Stimulated activated CD4-positive, alpha-beta T cell treated with anti-CD3 and anti-CD28 coated beads, Interleukin-1b, Interleukin-23, amount 100 ng/mL, for 4 hours (primary cell): ENCODE results near the gene POGLUT3.

Experiments used
- DNase-seq, 2 donors: peaks; one replicate each; pipeline ENCODE4 v3.0.0-alpha.2; 2020; ENCODE audit warnings: low read depth in 2 of 2

The POGLUT3 gene, protein sequence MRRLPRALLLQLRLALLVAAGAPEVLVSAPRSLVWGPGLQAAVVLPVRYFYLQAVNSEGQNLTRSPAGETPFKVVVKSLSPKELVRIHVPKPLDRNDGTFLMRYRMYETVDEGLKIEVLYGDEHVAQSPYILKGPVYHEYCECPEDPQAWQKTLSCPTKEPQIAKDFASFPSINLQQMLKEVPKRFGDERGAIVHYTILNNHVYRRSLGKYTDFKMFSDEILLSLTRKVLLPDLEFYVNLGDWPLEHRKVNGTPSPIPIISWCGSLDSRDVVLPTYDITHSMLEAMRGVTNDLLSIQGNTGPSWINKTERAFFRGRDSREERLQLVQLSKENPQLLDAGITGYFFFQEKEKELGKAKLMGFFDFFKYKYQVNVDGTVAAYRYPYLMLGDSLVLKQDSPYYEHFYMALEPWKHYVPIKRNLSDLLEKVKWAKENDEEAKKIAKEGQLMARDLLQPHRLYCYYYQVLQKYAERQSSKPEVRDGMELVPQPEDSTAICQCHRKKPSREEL

DNA sequence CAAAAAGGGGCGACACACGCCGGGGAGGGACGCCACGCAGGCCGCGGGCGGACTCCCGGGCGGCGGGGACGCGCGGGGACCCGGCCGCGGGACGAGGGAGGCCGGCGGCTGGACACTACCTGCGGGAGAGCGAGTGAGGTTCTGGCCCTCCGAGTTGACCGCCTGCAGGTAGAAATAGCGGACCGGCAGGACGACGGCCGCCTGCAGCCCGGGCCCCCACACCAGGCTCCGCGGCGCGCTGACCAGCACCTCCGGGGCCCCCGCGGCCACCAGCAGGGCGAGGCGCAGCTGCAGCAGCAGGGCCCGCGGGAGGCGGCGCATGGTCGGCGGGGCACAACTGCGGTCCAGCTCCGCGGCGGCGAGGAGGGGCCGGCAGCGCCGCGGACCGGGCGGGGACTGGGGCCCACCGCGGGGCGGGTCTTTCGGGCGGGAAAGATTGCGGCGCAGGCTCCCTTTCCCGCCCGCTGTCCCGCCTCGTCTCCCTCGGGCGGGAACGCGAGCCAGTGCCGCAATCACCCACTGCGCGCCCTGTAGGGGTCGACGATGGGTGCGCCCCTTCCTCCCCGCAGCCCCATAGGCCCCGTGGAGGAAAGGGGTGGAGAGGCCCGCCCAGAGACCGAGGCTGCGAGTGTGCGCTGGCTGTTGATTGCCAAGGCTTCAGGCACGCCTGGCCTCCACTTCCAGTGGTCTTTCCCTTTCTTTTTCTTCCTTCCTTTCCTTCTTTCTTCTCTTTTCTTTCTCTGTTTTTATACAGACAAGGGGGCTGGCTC is at the start of gene POGLUT3:
TSS of gene POGLUT3 (minus strand) at position 339 of the 770 bp plus-strand sequence. CDS start at position 321, 18 bp downstream.
- DNase-seq, result peak; percentile 15 to 28

DNA sequence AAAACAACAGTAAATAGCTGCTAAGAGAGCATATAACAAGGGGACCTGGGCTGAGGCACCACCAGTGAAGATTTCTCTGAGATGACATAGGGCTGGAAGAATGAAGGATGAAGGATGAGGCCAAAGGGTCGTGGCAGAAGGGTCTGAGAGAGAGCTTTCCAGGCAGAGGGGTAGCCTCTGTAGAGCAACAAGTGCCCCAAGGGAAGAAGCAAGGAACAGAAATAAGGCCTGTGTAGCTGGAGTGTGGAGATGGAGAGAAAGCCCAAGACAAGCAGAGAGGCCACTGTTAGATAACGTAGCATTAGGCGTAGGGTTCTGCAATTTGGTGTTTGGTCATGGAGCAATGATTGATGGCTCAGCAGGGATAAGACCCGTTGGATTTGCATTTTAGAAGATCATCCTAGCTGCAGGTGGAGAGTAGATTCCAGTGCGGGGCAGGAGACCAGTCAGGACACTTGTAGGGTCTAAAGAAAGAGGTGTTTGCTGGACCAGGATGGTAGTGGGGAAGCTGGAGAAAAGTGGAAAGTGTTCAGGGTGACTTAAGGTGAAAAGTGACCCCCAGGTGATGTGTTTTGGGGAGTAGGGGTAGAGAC is 47.8 kb upstream of the POGLUT3 start:
- no peak for DNase-seq

DNA sequence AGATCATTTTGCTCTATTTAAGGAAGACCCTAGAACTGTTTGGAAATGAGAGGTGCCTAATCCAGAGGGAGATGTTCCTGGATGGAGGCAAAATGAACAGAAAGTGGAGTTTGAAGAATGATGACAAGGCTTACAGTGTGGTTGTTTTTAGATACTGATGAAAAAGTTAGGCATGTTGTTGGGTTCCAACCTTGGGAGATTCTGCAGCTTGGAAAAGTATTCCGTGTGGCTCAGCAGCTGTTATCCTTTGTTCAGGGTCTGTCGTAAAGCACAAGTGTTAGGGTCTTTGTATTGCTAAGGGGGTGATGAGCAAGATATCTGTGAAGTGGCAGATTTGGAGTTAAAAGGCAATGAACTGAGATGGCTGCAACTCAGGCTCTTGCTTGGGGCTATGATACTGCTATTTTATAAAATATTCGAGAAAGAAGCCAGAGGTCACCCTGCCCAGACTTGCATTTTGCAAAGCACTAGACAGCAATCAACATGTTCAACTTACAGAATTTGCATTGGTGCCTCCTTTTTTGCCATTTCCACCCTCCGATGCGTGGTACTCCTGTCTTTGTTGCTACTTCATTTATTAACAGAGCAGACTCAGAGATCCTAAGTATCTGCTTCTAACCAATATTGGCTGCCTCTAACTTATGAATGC is 45.3 kb upstream of the POGLUT3 start:
- DNase-seq, result no peak

DNA sequence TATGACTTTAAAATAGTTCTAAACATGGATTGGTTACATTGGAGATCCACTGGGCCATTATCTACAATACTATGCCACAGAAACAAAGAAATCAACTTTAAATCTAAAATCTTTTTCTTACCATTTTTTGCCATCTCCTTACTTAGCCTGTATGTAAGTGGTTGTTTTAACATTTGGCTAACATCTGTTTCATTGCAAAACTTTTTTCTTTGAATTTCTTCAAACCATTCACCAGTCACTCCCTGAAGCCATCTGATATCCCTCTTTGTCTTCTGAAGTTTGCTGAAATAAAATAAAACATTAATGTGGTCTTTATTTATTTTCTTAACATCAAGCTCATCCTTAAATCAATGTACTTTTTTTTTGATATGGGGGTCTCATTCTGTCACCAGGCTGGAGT is 43.3 kb upstream of the POGLUT3 start:
- no peak for DNase-seq

DNA sequence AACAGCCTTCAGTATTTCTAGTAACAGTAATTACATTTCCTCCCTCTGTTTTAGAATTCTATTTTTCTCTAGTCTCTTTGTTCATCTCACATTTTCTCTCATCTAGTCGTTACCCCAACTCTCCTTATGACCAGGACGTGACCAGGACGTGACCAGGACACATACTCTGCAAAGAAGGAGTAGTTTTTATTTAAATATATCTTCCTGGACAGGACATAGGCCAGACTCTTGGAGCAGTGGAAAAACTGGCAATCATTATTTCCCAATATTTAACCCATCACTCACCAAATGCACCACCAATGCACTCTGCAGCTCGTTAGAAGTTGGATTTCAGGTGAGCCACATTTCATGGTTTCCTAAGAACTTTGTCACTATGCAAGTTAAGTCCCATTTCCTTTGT is 40.3 kb upstream of the POGLUT3 start:
- no peak for DNase-seq

DNA sequence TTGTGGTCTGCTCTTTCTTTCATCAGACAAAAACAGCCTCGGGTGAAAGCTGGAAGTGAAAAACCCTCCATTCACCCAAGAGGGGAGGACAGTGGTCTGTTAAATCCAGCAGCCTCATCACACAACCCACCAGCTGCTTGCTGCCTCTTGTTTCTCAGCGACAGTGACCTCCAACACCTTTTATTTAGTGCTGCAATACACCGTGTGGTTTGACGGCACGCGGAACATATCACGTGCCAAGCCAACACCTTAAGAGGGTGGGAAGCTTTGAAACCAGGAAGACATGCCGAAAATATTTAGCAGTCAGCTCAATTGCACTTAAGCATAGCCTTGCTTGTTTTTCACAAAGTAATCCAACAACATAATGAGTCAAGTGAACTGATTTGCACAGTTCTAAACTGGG is 39.8 kb upstream of the POGLUT3 start:
- DNase-seq, result no peak

DNA sequence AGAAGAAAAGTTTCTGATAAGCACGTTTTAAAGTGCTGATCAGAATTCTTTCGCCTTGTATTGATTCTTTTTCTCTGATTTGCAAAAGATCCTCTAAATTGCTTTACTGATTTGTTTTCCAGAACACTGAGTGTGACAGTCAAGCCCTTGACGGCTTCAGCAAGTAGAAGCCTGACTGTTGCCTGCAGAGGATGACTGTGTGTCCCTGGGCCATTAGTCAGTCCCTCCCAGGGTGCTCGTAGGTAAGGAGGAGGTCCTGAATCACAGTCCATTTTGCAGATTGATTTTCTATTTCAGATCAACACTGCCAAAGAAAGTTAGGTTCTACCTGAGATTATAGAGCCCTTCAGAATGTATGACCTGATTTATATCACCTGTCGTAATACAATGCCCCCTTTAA is 38.6 kb upstream of the POGLUT3 start:
- no peak for DNase-seq

DNA sequence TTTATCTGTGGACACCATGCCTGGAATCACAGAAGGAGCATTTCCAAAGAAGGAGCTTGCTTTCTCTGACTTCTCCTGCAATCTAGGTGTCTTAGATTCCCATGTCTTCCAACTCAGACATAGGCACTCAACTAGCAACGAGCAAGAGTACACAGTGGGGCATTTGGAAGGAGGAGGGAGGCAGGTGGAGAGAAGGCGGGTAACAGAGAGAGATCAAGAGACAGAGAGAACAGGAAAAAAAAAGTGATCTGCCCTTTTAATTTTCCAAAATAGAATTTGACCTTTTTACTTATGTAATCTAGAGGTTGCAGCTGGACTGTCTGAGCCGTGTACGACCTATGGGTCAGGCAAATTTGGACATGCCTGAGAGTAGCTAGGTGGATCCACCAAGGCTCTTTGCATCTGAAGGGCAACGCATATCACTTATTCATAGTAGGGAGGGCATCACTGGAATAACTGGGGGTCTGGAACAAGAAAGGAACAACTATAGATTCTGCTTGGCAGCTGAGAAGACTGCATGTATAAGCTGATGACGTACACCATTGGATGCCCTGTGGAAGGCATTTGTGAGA is 37.3 kb upstream of the POGLUT3 start:
- DNase-seq, result no peak

DNA sequence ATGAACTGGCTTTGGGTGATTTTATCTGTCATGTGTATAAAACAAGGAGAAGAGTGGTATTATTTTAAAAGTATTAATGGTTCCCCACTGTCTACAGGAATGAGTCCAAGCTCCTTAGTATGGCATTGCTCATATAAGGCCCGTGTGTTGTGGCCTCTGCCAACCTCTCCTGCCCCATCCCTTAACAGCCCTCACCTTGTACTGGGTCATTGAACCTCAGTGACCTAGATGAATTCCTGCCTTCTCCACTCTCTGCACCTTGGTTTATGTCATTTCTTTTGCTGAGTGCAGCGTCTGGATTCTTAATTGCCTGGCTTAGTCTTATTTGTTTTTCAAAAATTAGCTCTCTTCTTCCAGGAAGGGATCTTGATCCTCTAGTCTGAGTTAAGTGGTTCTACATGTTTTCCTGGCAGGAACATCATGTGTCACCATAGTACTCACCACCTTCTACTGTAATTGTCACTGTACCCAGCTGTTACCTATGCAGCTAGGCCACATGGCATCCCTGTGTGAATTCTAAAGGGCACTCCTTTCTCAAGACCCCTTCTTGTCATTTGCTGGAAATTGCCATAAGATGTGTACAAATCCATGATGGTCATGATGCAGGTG is 36.2 kb upstream of the POGLUT3 start:
- DNase-seq, result no peak

DNA sequence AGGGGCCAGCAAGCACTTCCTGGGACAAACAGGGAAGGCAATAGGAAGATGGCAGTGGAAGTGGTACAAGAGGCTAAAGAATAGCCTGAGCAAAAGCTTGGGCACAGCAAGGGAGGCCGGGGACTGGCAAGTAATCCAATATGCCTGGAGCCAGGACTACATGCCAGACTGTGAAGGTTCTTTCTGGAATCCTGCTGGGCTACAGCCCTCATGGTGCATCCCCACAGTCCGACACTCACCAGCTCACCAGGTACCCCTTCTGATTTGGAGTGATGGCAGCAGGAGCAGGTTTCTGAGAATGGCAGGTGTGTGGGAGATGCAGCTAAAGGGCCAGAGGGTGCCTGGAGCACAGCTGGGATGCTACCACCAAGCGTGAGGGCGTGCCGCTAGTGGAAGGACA is 32.2 kb upstream of the POGLUT3 start:
- DNase-seq, result no peak

DNA sequence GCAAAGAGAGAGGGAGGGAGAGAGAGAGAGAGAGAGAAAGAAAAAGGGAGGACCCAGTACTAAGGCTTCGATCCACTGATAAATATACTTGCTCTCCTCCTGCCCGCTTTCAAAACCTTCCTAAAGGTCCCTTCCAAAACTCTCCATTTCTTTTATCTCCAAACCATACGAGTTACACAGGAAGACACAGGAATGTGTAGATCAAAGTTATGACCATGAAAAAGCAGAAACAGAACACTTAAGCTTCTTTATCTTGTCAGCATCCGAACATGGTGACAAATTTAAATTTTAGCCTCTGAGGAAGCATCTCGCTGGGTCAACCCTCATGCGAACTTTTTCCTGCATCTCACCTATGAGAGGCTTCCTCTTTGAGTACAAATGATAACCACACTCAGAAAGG is 29.2 kb upstream of the POGLUT3 start:
- no peak for DNase-seq

DNA sequence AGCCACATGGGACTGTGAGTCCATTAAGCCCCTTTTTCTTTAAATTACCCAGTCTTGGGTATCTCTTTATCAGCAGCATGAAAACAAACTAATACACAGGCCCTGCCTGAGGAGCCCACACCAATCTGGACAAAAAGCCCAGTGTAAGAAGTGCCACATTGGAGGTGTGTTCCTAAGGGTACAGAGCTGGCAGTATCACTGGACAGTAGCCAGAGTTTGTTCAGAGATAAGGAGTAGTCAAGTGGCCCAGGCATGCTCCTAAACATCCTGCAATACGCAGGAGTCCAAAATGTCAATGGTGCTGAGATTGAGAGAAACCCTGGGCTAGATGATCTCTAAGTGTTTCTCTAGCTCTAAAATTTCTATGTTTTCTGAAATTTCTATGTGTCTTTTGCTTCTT is 27.0 kb upstream of the POGLUT3 start:
- DNase-seq, result no peak

DNA sequence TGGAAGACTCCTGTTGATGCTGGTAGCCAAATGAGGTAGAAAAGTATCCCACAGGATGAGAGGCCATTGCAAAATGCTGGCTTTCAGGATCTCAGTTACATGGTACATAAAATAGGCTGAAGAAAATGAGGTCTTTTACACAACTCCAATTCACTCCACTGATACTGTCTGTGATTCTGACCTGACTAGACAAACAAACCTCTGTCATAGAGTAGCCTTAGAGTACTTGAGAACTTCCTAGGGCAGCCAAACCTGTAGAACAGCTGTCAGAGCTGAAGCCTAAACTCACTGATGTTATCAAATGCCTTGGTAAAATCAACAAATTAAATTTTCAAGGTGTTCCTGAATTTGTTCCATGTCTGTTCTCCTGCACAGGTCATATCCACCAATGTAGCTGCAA is 26.2 kb upstream of the POGLUT3 start:
- no peak for DNase-seq

DNA sequence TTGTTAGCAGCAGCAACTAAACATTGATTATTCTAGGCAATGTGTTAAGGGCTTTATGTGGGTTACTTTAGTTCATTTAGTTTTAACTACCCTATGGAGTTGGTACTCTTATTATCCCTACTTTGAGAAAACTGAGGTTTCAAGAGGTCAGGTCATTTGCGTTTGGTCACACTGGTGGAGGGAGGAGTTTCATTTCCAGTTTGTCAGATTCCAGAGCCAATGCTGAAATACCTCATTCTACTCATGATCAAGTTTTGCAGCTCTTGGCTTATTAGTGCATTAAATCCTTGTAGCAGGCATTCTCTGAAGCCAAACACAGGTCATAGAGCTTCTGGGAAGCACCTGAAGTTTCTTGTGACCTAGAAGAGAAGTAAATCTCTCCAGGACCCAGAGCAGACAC is 24.1 kb upstream of the POGLUT3 start:
- DNase-seq, result no peak

DNA sequence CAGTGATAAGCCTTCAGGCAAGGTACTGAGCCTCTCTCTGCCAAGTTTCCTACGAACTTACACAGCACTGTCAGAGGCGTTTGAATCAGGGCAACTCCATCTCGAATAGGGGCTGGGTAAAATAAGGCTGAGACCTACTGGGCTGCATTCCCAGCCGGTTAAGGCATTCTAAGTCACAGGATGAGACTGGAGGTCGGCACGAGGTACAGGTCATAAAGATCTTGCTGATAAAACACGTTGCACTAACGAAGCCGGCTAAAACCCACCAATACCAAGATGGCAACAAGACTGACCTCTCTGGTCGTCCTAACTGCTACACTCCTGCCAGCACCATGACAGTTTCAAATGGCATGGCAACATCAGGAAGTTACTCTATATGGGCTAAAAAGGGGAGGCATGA is 20.4 kb upstream of the POGLUT3 start:
- DNase-seq, result no peak

DNA sequence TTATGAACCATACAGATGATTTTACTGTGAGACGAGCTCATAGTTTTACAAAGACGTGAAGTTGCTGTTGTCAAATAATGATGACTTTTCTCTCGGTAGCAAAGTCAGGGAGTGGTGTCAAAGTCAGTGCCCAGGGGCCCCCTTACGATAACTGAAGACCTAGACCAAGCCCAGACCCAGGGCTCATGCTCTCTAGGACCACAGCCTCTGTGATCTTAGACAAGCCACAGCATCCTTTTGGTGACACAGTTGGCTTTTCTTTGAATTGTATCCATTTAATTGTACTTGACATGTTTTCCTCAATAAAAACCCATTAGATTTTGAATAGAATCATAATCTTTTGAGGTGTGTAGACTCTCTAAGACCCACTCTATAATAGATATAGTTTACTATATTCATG is 17.9 kb upstream of the POGLUT3 start:
- DNase-seq, result no peak

DNA sequence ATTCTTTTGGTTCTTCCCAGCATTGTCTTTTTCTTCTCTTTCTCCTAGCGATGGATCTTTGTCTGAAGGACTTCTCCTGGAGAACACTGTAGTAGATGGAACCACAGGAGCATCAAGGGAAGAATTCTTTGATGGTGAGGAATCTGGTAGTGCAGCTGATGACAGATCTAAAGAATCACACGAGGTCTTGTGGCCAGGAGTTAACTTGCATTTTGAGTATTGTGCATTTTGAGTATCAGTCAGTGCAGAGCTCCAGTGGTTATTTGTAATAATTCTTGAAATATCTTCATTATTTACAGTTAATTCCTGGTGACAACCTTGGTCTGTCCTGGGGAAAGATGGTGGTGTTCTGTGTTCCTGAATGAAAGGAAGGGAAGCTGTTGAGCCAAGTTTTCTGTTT is 14.5 kb upstream of the POGLUT3 start:
- no peak for DNase-seq

DNA sequence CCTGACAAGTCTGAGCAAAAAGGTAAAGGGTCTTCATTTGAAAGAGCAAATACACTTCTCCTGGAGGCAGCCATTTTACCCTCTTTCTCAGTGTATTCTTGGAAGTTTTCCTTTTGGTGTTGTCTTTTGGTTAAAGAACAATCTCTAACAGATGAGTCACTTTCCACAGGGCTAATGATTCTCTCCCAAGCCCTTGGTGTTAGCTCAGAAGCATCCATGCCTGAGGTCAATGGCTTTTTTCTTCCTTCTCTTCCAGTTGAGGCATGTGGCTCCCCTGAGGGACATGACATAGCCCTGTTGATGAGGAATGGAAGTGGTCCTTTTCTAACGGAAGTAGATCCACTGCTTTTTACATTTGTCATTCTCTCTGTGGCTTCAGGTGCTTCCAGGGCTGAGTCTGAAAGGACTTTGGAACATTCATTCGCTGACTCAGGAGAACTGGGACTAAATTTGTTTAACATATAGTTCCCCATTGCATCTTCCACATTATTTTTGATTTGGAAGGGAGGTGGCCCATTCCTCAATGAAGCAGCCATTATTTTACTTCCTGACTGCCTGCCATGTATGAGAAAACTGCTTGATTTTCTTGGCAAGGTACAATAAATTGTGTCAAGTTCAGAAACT is 13.8 kb upstream of the POGLUT3 start:
- no peak for DNase-seq

DNA sequence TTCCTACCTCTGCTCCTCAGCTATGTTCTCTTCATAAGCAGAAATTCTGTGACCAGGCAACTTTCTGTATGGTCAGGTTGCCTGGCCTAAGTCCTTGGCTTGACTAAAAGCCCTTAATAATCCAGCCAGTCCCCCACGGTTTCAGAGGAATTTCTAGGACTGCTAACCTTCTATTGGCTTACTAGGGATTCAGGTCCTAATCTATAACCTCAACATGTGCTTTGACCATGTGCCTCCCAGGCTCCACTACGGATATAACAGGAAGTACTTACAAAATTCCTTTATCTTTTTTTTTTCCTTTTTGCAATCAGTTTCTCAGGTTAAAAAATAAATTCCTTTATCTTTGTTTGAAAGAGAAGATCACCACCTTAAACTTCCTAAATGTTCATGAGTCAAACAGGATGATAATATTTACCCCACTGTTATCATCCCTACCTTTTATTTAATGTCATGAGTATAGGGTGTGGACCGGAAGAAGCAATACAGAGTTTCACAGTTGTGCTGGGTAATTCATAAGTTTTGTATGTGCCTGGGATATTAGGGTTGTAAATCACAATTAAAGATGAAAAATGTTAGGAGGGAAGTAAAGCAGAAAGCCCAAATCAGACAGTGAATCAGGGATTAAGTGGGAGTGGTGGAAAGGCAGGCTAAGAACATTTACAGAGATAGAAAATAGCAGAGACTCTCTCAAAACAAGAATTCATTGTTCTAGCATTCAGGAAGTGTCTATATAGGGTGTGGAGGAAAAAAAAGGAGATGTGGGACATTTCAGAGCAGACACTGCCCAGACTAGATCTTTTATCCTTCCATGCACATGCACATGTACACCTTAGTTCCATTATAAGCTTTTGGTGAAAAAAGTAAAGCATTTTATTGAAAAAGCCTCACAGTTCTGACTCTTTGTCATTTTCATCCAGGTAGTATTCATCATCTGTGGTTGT is 10.7 kb upstream of the POGLUT3 start:
- no peak for DNase-seq

DNA sequence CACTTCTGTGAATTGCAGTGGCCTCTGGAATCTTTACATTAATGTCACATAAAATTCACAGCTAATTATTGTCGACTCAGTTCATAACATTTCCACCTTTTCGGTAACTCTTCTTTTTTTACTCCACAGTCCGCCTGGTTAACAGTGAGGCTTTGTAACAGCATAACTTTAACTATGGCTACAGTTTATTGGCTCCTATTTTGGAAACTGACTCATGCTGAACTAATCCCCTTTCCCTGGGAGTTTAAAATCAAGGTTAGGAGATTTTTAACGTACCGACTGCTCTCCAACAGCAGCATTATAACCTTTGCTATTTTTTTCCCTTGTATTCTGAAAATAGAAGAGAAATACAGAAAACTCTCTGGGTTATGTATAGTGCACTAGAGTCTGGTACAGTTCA is 3.2 kb upstream of the POGLUT3 start:
- no peak for DNase-seq
